GM18907 (cell line): Measurements from ENCODE around the gene KCTD11.
A peak's percentile ranks its signal among the peaks of the same experiment; 100 is the strongest.

Experiments used
- ATAC-seq: cut with Tn5 transposase; IDR thresholded peaks from one replicate; pipeline ENCODE4 v1.9.1; 2021; ENCODE audit warnings: mild to moderate bottlenecking, moderate library complexity; ENCODE audit not compliant: unreplicated experiment

KCTD11 gene

GRCh38 chr17:7370853-7371252 is 18.9 kb downstream of the KCTD11 start:
- no peak for ATAC-seq

DNA sequence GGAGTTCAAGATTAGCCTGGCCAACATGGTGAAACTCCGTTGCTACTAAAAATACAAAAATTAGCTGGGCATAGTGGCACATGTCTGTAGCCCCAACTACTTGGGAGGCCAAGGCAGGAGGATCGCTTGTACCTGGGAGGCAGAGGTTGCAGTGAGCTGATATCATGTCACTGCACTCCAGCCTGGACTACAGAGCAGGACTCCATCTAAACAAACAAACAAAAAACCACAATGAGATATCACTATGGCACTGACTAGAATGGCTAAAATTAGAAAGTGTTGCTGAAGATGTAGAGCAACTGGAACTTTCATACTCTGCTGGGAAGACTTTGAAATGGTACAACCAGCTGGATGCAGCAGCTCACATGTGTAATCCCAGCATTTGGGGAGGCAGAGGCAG is 22.4 kb downstream of the KCTD11 start:
- ATAC-seq = no peak

DNA sequence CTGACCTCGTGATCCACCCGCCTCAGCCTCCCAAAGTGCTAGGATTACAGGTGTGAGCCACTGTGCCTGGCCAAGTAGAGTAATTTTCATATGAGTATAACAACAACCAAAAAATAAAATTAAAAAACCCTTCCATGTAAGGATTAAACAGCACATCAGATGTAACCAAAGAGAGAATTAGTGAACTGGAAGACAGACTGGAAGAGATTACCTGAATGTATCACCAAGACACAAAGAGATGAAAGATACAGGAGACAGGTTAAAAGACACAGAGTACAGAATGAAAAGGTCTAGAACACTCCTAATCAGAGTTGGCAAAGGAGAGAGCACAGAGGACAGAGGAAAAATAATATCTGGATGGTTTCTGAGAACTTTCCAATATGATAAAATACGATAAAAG is 27.2 kb downstream of the KCTD11 start:
- ATAC-seq = no peak

- ATAC-seq = no peak
Observed at GRCh38 chr17:7380321-7380720, 28.4 kb downstream of the KCTD11 start.

GRCh38 chr17:7380855-7381683 is 29.1 kb downstream of the KCTD11 start, which contains the start of gene TNK1:
TSS of gene TNK1 (plus strand) at chr17:7381089. CDS start at chr17:7382927, 1,838 bp downstream.
- ATAC-seq = no peak

- no peak for ATAC-seq
Observed at GRCh38 chr17:7382901-7383300, 30.9 kb downstream of the KCTD11 start.

- no peak for ATAC-seq
Observed at GRCh38 chr17:7383371-7383741, 31.4 kb downstream of the KCTD11 start.

DNA sequence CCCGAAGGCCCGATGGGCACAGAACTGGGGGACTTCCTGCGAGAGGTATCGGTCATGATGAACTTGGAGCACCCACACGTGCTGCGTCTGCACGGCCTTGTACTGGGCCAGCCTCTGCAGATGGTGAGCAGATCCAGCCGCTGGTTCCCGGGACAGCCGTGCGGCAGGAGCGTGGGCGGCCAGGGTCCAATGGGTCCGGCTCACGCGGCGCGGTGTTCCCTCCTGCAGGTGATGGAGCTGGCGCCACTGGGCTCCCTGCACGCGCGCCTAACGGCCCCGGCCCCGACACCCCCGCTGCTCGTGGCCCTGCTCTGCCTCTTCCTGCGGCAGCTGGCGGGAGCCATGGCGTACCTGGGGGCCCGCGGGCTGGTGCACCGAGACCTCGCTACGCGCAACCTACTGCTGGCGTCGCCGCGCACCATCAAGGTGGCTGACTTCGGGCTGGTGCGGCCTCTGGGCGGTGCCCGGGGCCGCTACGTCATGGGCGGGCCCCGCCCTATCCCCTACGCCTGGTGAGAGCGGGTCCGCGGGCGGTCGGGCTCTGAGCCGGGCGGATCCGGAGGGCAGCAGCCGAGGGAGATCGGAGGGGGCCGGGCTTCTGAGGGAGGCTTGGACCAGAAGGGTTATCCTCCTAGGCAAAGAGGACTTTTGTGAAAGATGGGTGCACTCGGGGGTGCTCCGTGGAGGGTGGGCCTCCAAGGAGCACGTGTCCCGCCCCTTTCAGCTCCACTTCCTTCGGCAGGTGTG is 32.0 kb downstream of the KCTD11 start:
- no peak for ATAC-seq

- ATAC-seq = no peak
Observed at GRCh38 chr17:7384489-7385081, 32.6 kb downstream of the KCTD11 start.

- no peak for ATAC-seq
Observed at GRCh38 chr17:7388856-7389255, 36.9 kb downstream of the KCTD11 start.

GRCh38 chr17:7389924-7390910 is 38.3 kb downstream of the KCTD11 start:
- ATAC-seq = no peak

DNA sequence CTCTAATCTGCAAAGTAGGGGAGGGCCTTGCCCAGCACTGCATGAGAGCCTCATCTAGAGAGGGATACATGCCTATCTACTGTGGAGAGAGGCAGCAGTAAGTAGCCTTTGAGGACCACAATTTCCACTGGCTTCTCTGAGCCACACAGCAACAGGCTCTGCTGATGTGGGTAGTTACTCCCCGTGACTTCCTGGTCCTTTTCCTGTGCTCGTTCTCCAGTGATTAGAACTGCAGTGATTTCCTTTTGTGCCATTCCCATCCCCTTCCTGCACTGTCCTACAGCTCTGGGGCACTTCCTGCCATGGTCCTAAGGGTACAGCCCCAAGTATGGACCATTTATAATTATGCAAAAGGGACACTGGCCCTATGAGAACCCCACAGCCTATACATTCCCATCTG is 39.3 kb downstream of the KCTD11 start:
- ATAC-seq = no peak

- ATAC-seq = no peak
Observed at GRCh38 chr17:7392696-7393612, 41.0 kb downstream of the KCTD11 start.

- ATAC-seq = peak; percentile 52
Observed at GRCh38 chr17:7393613-7394451, 41.9 kb downstream of the KCTD11 start.

GRCh38 chr17:7394452-7395191 is 42.7 kb downstream of the KCTD11 start, which contains the start of gene PLSCR3:
TSS of gene PLSCR3 (minus strand) at chr17:7394525. CDS start at chr17:7394110, 415 bp downstream.
- peak; percentile 72 for ATAC-seq

- no peak for ATAC-seq
Observed at GRCh38 chr17:7396147-7396546, 44.2 kb downstream of the KCTD11 start.

DNA sequence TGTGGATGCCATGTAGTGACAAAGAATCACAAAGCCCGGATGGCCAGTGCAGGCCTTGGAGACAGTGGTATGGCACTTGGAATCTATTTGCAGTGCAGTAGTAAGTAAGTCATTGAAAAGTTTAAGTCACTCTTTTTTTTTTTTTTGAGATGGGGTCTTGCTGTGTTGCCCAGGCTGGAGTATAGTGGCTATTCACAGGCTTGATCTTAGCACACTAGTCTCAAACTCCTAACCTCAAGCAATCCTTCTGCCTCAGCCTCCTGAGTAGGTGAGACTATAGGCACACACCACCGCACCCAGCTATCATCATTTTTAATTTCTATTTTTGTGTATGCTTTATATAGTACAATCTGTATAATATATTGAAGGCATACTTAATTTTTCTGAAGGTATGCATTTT is 46.6 kb downstream of the KCTD11 start:
- no peak for ATAC-seq
